Fibroblast of skin of back (primary cell): ENCODE data around the gene GSTM2.
A peak's percentile ranks its signal among the peaks of the same experiment; 100 is the strongest.
"Not testable (repeated sequence)": the region's sequence is repeated elsewhere in the genome, so short reads cannot be mapped to it uniquely, and the experiment has no call there.

Experiments
- DNase-seq: peaks from one replicate; pipeline ENCODE4 v3.0.0-alpha.2; 2013

The GSTM2 gene

DNA sequence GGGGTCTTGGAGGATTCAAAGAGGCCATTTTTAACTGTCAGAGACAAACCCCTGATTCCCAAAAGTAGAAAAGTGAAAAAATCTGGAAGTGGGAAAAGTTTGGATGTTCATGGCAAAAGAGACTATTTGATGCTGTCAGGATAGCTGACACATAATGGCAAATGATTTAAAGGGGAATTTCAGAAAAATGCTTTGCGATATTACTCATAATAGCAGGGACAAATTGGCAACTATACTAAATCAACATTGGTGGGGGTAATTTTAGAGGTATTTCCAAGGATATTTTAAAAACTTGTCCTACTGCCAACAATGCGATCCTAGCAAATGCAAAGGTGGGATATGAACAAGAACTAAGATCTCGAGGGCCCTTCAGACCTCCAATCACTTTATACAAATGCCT, 17.2 kb upstream of the GSTM2 start:
- DNase-seq: peak; percentile 78

DNA sequence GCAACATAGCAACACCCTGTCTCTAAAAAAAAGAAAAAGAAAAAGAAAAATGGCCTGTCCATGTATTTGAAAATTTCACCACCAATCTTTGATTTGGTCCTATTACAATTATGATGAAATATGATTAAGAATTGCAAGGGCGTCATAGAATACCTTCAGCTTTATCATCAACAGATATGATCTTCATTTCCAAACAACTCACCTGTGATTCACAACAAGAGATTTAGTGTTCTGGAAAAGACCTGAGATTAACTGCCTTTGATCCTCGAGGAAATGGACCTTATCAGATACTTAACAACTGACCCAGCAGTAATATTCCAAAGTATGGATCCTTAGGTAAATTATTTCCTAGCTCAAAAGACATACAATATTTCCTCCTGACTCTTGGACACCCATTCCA, 15.5 kb upstream of the GSTM2 start:
- no peak for DNase-seq

GRCh38 chr1:109653306-109653705, 14.6 kb upstream of the GSTM2 start:
- DNase-seq: no peak

- DNase-seq: no peak
Observed at GRCh38 chr1:109654519-109654918, 13.3 kb upstream of the GSTM2 start.

DNA sequence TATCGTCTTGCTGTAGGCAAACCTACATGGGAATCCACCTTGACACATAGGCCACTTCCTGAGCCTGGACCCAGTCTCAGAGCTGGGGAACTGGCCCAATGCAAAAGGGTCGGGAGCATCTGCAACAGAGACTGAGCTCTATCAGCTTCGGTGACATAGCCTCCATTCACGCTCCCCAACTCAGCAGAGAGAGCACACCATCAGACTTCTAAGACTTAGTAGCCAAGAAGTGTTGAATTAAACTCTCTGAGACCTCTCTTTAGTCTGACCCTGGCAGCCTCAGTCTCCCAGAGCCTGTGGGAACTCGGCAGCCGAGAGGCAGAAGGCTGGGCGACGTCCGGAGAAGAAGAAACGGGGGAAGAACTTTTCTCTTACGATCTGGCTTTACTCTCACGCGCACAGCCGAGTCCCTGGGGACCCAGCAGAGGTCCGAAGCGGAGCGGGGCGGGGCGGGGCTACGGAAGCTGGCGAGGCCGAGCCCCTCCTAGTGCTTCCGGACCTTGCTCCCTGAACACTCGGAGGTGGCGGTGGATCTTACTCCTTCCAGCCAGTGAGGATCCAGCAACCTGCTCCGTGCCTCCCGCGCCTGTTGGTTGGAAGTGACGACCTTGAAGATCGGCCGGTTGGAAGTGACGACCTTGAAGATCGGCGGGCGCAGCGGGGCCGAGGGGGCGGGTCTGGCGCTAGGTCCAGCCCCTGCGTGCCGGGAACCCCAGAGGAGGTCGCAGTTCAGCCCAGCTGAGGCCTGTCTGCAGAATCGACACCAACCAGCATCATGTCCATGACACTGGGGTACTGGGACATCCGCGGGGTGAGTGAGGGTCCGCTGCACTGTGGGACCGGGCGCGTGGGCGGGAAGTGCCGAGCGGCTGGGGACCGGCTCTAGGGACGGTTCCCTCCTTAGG, 12.0 kb upstream of the GSTM2 start, which contains the start of gene GSTM4:
GSTM4 (plus strand) TSS at position 485 of the 905 bp plus-strand sequence; CDS start at position 776, 291 bp downstream.
- DNase-seq: peak; percentile 83

DNA sequence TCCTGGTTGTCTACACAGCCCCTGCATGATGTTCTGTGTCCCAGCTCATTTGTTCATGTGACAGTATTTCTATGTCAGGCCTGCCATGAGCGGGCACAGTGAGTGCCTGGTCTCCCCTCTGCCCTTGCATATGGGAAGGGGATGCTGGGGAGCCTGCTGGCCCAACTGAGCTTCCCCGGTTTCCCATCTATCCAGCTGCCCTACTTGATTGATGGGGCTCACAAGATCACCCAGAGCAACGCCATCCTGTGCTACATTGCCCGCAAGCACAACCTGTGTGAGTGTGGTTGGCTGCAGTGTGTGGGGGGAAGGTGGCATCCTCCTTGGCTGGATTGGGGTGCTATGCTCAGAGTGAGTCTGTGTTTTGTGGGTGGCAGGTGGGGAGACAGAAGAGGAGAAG, 10.5 kb upstream of the GSTM2 start:
- DNase-seq: no peak

DNA sequence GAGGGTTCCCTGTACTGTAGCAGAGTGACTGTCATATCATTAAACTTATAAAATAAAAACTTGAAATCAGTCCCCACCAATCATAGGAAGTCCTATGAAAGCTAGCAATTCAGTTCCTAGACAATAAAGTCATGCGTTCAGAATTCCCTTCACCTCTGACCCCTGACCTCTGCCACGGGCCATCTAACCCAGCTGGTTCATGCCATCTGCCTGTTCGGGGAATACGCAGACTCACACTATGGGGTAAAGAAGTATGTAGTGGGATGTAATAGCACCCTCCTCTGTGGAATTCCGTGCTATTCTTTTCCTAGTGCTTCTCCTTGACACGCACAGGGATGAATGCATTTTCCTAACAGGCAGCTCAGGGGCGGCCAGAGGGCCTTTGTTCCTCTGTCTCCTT, 9.9 kb upstream of the GSTM2 start:
- DNase-seq: no peak

GRCh38 chr1:109658533-109659042, 9.3 kb upstream of the GSTM2 start:
- no peak for DNase-seq

- DNase-seq: no peak
Observed at GRCh38 chr1:109659145-109659544, 8.7 kb upstream of the GSTM2 start.

- no peak for DNase-seq
Observed at GRCh38 chr1:109659997-109660690, 7.7 kb upstream of the GSTM2 start.

DNA sequence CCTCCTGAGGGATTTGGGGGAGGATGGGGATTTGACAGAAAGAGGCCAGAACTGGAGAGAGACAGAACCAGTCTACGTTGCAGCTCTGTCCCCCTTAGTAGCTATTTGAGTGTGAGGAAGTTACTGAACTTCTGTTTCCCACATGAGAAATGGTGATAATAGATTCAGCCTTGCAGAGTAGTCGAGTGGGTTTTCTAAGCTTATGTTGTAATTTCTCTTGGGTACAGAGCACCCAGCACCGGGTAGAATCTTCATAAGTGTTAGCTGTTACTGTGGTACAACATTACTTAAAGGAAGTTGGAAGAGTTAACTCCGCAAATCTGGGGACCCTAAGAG, 7.2 kb upstream of the GSTM2 start:
- not testable (repeated sequence) for DNase-seq

DNA sequence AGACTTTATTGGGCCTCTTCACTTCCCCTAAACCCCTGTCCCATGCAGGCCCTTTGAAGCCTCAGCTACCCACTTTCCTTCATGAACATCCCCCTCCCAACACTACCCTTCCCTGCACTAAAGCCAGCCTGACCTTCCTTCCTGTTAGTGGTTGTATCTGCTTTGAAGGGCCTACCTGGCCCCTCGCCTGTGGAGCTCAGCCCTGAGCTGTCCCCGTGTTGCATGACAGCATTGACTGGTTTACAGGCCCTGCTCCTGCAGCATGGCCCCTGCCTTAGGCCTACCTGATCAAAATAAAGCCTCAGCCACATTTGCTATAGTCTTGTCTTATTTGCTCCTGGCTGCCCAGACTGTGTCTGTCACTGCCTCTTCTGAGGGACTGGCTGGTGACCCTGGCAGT, 6.5 kb upstream of the GSTM2 start:
- no peak for DNase-seq

- no peak for DNase-seq
Observed at GRCh38 chr1:109664671-109665070, 3.2 kb upstream of the GSTM2 start.

DNA sequence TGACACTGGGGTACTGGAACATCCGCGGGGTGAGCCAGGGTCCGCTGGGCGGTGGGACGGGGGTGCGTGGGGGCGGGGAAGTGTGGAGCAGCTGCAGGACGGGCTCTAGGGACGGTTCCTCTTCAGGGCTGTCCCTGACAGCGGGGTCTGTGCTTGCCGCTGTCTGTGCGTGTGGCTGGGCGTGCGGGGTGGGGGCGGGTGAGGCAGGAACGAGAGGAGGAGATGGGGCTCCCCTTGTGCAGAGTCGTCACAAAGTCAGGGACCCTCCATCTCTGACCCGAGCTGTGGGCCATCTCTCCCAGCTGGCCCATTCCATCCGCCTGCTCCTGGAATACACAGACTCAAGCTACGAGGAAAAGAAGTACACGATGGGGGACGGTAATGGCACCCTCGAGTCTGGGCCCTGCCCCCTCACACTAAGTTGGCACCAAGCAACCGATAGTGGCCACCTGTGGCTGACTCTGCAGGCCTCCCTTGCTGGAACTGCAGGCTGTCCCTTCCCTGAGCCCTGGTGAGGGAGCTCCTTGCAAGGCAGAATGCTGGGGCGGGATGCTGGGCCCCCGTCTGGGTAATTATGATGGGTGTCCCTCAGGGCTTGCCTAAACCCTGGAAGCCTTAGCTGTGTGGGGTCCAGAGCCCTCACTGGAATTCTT, 392 bp downstream of the GSTM2 start:
- DNase-seq: no peak

DNA sequence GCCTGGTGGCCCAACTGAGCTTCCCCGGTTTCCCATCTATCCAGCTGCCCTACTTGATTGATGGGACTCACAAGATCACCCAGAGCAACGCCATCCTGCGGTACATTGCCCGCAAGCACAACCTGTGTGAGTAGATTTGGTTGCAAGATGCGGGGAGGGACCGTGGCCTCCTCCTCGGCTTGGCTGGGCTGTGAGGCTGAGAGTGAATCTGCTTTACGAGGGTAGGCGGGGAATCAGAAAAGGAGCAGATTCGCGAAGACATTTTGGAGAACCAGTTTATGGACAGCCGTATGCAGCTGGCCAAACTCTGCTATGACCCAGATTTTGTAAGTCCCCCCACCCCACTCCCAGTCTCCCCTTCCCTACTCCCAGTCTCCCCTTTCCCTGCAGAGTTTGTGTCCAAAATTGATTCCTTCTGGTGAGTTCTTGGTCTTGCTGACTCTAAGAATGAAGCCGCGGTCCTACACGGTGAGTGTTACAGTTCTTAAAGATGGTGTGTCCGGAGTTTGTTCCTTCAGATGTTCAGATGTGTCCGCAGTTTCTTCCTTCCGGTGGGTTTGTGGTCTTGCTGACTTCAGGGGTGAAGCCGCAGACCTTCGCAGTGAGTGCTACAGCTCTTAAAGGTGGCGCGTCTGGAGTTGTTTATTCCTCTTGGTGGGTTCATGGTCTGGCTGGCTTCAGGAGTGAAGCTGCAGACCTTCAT, 1.5 kb downstream of the GSTM2 start:
- no peak for DNase-seq

- not testable (repeated sequence) for DNase-seq
Observed at GRCh38 chr1:109669949-109670302, 2.1 kb downstream of the GSTM2 start.

- no peak for DNase-seq
Observed at GRCh38 chr1:109671067-109671466, 3.2 kb downstream of the GSTM2 start.

GRCh38 chr1:109673861-109674260, 6.0 kb downstream of the GSTM2 start:
- not testable (repeated sequence) for DNase-seq

- not testable (repeated sequence) for DNase-seq
Observed at GRCh38 chr1:109676683-109677381, 9.0 kb downstream of the GSTM2 start.

- DNase-seq: no peak
Observed at GRCh38 chr1:109677459-109677858, 9.6 kb downstream of the GSTM2 start.

DNA sequence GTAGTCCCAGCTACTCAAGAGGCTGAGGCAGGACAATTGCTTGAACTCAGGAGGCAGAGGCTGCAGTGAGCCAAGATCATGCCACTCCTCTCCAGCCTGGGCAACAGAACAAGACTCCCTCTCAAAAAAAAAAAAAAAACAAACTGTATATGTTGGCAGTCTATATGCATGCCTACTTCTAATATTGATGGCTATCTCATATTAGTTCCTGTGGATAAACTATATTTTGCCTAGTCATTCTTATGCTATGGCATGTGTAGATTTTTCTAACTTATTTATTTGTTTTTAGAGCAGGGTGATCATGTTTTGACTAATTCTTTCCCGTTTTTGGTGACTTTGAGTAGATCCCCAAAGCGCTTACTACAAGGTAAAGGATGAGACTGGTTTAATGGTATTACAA, 10.8 kb downstream of the GSTM2 start:
- not testable (repeated sequence) for DNase-seq

GRCh38 chr1:109684777-109685176, 16.9 kb downstream of the GSTM2 start:
- not testable (repeated sequence) for DNase-seq
